OCI-LY1 (cell line): ENCODE measurements around the gene FBP2.

Experiments
- EZH2 ChIP-seq: fragments of 200-600 bp; sonication (generic), shearing (Covaris generic); IDR thresholded peaks from 2 replicates; pipeline ENCODE4 v1.8.0; 2017; ENCODE audit warnings: borderline replicate concordance, mixed run types, mild to moderate bottlenecking, antibody characterized with exemption, low read length, moderate library complexity, mixed read lengths
- TF ChIP-seq, protein P1 (sequence below): fragments of 200-600 bp; sonication (generic), shearing (Covaris generic); IDR thresholded peaks from 2 replicates; pipeline ENCODE4 v1.5.1; 2017; ENCODE audit warnings: mild to moderate bottlenecking, antibody characterized with exemption, low read length, moderate library complexity, mixed read lengths

DNA sequence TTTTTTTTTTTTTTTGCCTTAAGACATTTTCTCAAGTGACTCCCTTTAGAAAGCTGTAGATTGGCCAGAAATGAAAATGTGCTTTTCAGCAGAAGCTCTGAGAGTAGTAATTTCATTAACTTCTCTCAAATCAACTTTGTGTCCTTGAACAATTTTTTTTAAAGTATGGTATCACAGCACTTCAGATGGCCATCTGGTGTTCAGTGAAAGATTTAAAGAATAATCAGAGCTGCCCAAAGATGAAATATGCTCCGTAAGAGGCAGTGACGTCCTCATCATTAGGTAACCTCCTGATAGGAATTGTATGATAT lies 81.7 kb downstream of the FBP2 start:
- TF ChIP-seq, protein P1, sequence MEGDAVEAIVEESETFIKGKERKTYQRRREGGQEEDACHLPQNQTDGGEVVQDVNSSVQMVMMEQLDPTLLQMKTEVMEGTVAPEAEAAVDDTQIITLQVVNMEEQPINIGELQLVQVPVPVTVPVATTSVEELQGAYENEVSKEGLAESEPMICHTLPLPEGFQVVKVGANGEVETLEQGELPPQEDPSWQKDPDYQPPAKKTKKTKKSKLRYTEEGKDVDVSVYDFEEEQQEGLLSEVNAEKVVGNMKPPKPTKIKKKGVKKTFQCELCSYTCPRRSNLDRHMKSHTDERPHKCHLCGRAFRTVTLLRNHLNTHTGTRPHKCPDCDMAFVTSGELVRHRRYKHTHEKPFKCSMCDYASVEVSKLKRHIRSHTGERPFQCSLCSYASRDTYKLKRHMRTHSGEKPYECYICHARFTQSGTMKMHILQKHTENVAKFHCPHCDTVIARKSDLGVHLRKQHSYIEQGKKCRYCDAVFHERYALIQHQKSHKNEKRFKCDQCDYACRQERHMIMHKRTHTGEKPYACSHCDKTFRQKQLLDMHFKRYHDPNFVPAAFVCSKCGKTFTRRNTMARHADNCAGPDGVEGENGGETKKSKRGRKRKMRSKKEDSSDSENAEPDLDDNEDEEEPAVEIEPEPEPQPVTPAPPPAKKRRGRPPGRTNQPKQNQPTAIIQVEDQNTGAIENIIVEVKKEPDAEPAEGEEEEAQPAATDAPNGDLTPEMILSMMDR: no peak
- TF ChIP-seq EZH2: no peak
